ENCODE results near the gene NADK.

NADK gene

GRCh38 chr1:1785666-1786065, 7.4 kb upstream of the NADK start:
- no peak for DNase-seq

- no peak for DNase-seq
These were observed 6.7 kb upstream of the NADK start for GRCh38 chr1:1784933-1785332.

- no peak for DNase-seq
These were observed 5.0 kb upstream of the NADK start for GRCh38 chr1:1783320-1783719.

- DNase-seq = no peak
These were observed 4.3 kb upstream of the NADK start for GRCh38 chr1:1782399-1783221.

- DNase-seq = no peak
These were observed 3.2 kb upstream of the NADK start for GRCh38 chr1:1781526-1781903.

GRCh38 chr1:1780598-1781525, 2.6 kb upstream of the NADK start:
- DNase-seq = no peak

- no peak for DNase-seq
These were observed 1.7 kb upstream of the NADK start for GRCh38 chr1:1779691-1780597.

GRCh38 chr1:1779320-1779675, 1.0 kb upstream of the NADK start:
- DNase-seq = no peak

GRCh38 chr1:1778663-1779319, 521 bp upstream of the NADK start:
- DNase-seq = peak; percentile 72

- DNase-seq = no peak
These were observed 729 bp downstream of the NADK start for GRCh38 chr1:1777583-1777899.

GRCh38 chr1:1776672-1777582, 1.3 kb downstream of the NADK start:
- DNase-seq = no peak

GRCh38 chr1:1775327-1776226, 2.7 kb downstream of the NADK start:
- DNase-seq = no peak

GRCh38 chr1:1773874-1774273, 4.4 kb downstream of the NADK start:
- no peak for DNase-seq

GRCh38 chr1:1771096-1771495, 7.2 kb downstream of the NADK start:
- no peak for DNase-seq

- DNase-seq = no peak
These were observed 8.2 kb downstream of the NADK start for GRCh38 chr1:1770102-1770501.

GRCh38 chr1:1768249-1768992, 9.8 kb downstream of the NADK start:
- no peak for DNase-seq

GRCh38 chr1:1764876-1765470, 13.3 kb downstream of the NADK start:
- no peak for DNase-seq

- no peak for DNase-seq
These were observed 14.3 kb downstream of the NADK start for GRCh38 chr1:1763657-1764621.
